Ascending aorta (tissue), 2 donors: ENCODE results near the gene NAV3. TPM values are rescaled to one million over a fixed set of nuclear protein-coding genes. Genes with fewer than 3 reads are reported as not detected.
A peak's percentile ranks its signal among the peaks of the same experiment; 100 is the strongest.

ENCODE experiments used
- DNase-seq, 2 donors: peaks; one replicate each; pipeline ENCODE4 v3.0.0-alpha.2; 2019; ENCODE audit warnings: low spot score in 2 of 2
- H3K27ac ChIP-seq, 2 donors: fragments of 200-600 bp; sonication (generic); one replicate each; pipeline ENCODE4 v1.5.1; 2016 to 2017; ENCODE audit warnings: mild to moderate bottlenecking in 1 of 2
- H3K27me3 ChIP-seq: fragments of 200-600 bp; sonication (generic); one replicate; pipeline ENCODE4 v1.5.1; 2017
- H3K36me3 ChIP-seq, 2 donors: fragments of 200-600 bp; sonication (generic); one replicate each; pipeline ENCODE4 v1.5.1; 2016
- H3K4me1 ChIP-seq, 2 donors: fragments of 200-600 bp; sonication (generic); one replicate each; pipeline ENCODE4 v1.5.1; 2016 to 2017; ENCODE audit warnings: mild to moderate bottlenecking in 1 of 2
- H3K4me3 ChIP-seq, 2 donors: fragments of 200-600 bp; sonication (generic); one replicate each; pipeline ENCODE4 v1.5.1; 2016 to 2017; ENCODE audit warnings: mild to moderate bottlenecking in 1 of 2
- H3K9me3 ChIP-seq, 2 donors: fragments of 200-600 bp; sonication (generic); one replicate each; pipeline ENCODE4 v1.5.1; 2016
- CTCF ChIP-seq, 3 experiments: fragments of 200-600 bp in 2 of 3; fragments of 450-650 bp in 1 of 3; sonication (generic) in 2 of 3; IDR thresholded peaks; one replicate each; pipeline ENCODE4 v1.5.1; 2016 to 2019; ENCODE audit warnings: antibody characterized with exemption in 3 of 3, mild to moderate bottlenecking in 1 of 3, moderate library complexity in 1 of 3
- intact Hi-C: fragments of 100-400 bp; cut with DNase I; formaldehyde crosslinking; loops from one replicate; pipeline ENCODE4 v1.15.1; 2023
- total RNA-seq: library from RNA; depleted of rRNA; stranded (reverse); fragments of >200 nt; gene quantifications from one replicate; pipeline ENCODE4 v1.1.0, GENCODE V29; 2016

Gene NAV3
- total RNA-seq, 1 donor from 2014 or later = 9.7 TPM

- Histone ChIP-seq H3K4me3 (no peak overlapping the region), H3K36me3 (no peaks in the 10 kb centered on the region), H3K4me1 (no peaks in the 10 kb centered on the region), H3K27ac (no peak overlapping the region), H3K27me3 (no peaks in the 10 kb centered on the region), H3K9me3 (no peaks in the 10 kb centered on the region)
- DNase-seq = no peak
- TF ChIP-seq CTCF (IDR thresholded peaks at IDR 0.05) = no peak
- intact Hi-C loops = no loop called here
Observed at GRCh38 chr12:78226763-78227162, 396.1 kb downstream of the NAV3 start.

GRCh38 chr12:78229591-78230101, 399.0 kb downstream of the NAV3 start:
- no peaks in the 10 kb centered on the region for H3K27me3 ChIP-seq
- no peak for DNase-seq
- H3K9me3 ChIP-seq = no peaks in the 10 kb centered on the region
- no peak overlapping the region for H3K4me3 ChIP-seq
- no peaks in the 10 kb centered on the region for H3K36me3 ChIP-seq
- TF ChIP-seq CTCF (IDR thresholded peaks at IDR 0.05) = peak in 2 of 3 experiments; percentile 8 to 21
- H3K4me1 ChIP-seq = no peaks in the 10 kb centered on the region
- H3K27ac ChIP-seq = no peak overlapping the region
- intact Hi-C loops = no loop called here

- DNase-seq = no peak
- no peaks in the 10 kb centered on the region for H3K36me3 ChIP-seq
- intact Hi-C loops = no loop called here
- H3K4me3 ChIP-seq = no peak overlapping the region
- no peak for TF ChIP-seq CTCF (IDR thresholded peaks at IDR 0.05)
- no peaks in the 10 kb centered on the region for H3K9me3 ChIP-seq
- no peaks in the 10 kb centered on the region for H3K27me3 ChIP-seq
- no peaks in the 10 kb centered on the region for H3K4me1 ChIP-seq
- no peak overlapping the region for H3K27ac ChIP-seq
Observed at GRCh38 chr12:78232756-78233155, 402.1 kb downstream of the NAV3 start.

- intact Hi-C loops = no loop called here
- TF ChIP-seq CTCF (IDR thresholded peaks at IDR 0.05) = no peak
Observed at GRCh38 chr12:78236264-78236663, 405.6 kb downstream of the NAV3 start.

GRCh38 chr12:78239544-78239943, 408.9 kb downstream of the NAV3 start:
- intact Hi-C loops = no loop called here
- no peaks in the 10 kb centered on the region for H3K9me3 ChIP-seq

More at GRCh38 chr12:78236264-78236663, 405.6 kb downstream of the NAV3 start:
- H3K27ac ChIP-seq = no peak overlapping the region
- no peaks in the 10 kb centered on the region for H3K36me3 ChIP-seq
- no peaks in the 10 kb centered on the region for H3K27me3 ChIP-seq
- DNase-seq = no peak
- H3K9me3 ChIP-seq = no peaks in the 10 kb centered on the region
- H3K4me1 ChIP-seq = no peaks in the 10 kb centered on the region
- H3K4me3 ChIP-seq = no peak overlapping the region

More at GRCh38 chr12:78239544-78239943, 408.9 kb downstream of the NAV3 start:
- Histone ChIP-seq H3K4me1 (no peaks in the 10 kb centered on the region), H3K27me3 (no peaks in the 10 kb centered on the region), H3K27ac (no peak overlapping the region), H3K4me3 (no peak overlapping the region), H3K36me3 (no peaks in the 10 kb centered on the region)
- DNase-seq = no peak
- TF ChIP-seq CTCF (IDR thresholded peaks at IDR 0.05) = no peak
